GM19397 (cell line): ENCODE measurements around the gene ROBO4.

Experiments used
- ATAC-seq: cut with Tn5 transposase; IDR thresholded peaks from one replicate; pipeline ENCODE4 v1.9.1; 2021; ENCODE audit warnings: mild to moderate bottlenecking, moderate library complexity; ENCODE audit not compliant: unreplicated experiment

The ROBO4 gene

GRCh38 chr11:124897674-124898262, at the start of gene ROBO4:
Gene ROBO4 (minus strand): TSS chr11:124897865. CDS start chr11:124897795, 70 bp downstream.
- ATAC-seq = no peak

- ATAC-seq = no peak
Observed at GRCh38 chr11:124946735-124947141, 49.1 kb upstream of the ROBO4 start.

- ATAC-seq = no peak
Observed at GRCh38 chr11:124945826-124946225, 48.2 kb upstream of the ROBO4 start.

GRCh38 chr11:124944565-124944964, 46.9 kb upstream of the ROBO4 start:
- no peak for ATAC-seq

GRCh38 chr11:124943741-124944140, 46.1 kb upstream of the ROBO4 start:
- no peak for ATAC-seq

GRCh38 chr11:124943254-124943616, 45.6 kb upstream of the ROBO4 start:
- no peak for ATAC-seq

GRCh38 chr11:124942466-124943253, 45.0 kb upstream of the ROBO4 start:
- no peak for ATAC-seq

- no peak for ATAC-seq
Observed at GRCh38 chr11:124941703-124942102, 44.0 kb upstream of the ROBO4 start.

- ATAC-seq = no peak
Observed at GRCh38 chr11:124938970-124939369, 41.3 kb upstream of the ROBO4 start.

- ATAC-seq = no peak
Observed at GRCh38 chr11:124938206-124938765, 40.6 kb upstream of the ROBO4 start.

- no peak for ATAC-seq
Observed at GRCh38 chr11:124937336-124937935, 39.8 kb upstream of the ROBO4 start.

- ATAC-seq = no peak
Observed at GRCh38 chr11:124935548-124936514, 38.2 kb upstream of the ROBO4 start, which contains the start of gene HEPACAM. Gene HEPACAM (minus strand): TSS chr11:124936047. CDS start chr11:124936006, 41 bp downstream.

- no peak for ATAC-seq
Observed at GRCh38 chr11:124934862-124935547, 37.3 kb upstream of the ROBO4 start.

GRCh38 chr11:124930799-124931198, 33.1 kb upstream of the ROBO4 start:
- ATAC-seq = no peak

- no peak for ATAC-seq
Observed at GRCh38 chr11:124928942-124929665, 31.4 kb upstream of the ROBO4 start.

- no peak for ATAC-seq
Observed at GRCh38 chr11:124923296-124923695, 25.6 kb upstream of the ROBO4 start.

- ATAC-seq = no peak
Observed at GRCh38 chr11:124922831-124923230, 25.2 kb upstream of the ROBO4 start.

- peak; percentile 64 for ATAC-seq
Observed at GRCh38 chr11:124920870-124921609, 23.4 kb upstream of the ROBO4 start.

- no peak for ATAC-seq
Observed at GRCh38 chr11:124920356-124920755, 22.7 kb upstream of the ROBO4 start.
